ENCODE data around the gene MAP1B. TPM values are rescaled to one million over a fixed set of nuclear protein-coding genes. Genes with fewer than 3 reads are reported as not detected.

MAP1B gene
- total and polyA plus RNA-seq, 4 donors, result 0.58 to 5.0 (median 2.1) TPM

DNA sequence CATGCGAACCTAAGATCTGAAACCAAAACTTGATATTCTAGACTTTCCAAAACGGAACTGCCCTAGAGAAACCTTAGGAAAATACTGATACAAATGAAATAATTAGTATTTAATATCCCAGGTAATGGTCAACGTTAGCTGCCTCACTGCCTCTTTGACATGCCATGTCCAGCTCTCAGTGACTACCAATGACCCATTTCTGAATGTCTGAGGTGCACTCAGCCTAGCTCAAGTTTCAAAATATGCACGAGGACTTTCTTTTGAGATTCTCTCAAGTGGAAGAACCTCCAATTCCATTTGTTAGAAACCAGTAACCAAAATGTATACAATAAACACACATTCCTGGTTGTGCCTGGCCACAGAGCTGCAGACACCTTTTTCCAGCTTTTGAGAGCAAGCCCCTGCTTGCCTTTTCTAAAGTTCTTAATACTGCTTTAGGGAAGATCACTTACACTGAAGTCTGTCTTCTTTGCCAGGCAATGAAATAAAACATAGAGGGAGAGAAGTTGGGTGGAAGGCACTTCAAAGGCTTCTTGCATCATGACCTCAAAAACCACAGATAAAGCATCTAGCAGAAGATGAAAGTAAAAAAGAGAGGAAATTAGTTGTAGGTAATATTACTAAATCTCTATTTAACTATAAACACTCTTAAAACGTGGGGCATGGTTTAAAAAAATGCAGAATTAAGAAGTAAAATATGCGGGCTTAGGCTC, 124.9 kb downstream of the MAP1B start:
- Histone ChIP-seq H3K9ac (ENCODE audit: low read depth in 1 of 2, low read length in 2 of 2) (no peak overlapping the region), H3K27ac (ENCODE audit: low read depth in 1 of 2, low read length in 2 of 2) (no peak overlapping the region), H3K4me1 (ENCODE audit: control insufficient read depth in 4 of 4, insufficient read depth in 4 of 4, low read length in 3 of 4) (no peaks in the 10 kb centered on the region), H3K36me3 (ENCODE audit: control insufficient read depth in 4 of 4, insufficient read depth in 3 of 4, low read depth in 1 of 4, low read length in 3 of 4) (peaks cover 1 to 24% (median 5%) of the 10 kb centered on the region in 4 donors), H3K27me3 (ENCODE audit: control insufficient read depth in 4 of 4, insufficient read depth in 4 of 4, low read length in 3 of 4) (no peaks in the 10 kb centered on the region), H3K4me3 (ENCODE audit: low read depth in 1 of 3, low read length in 3 of 3) (no peak overlapping the region), H3K9me3 (ENCODE audit: control insufficient read depth in 4 of 4, low read length in 3 of 4) (no peaks in the 10 kb centered on the region)
- TF ChIP-seq NR2F2 (IDR thresholded peaks at IDR 0.05) (no peak), HNF4G (IDR thresholded peaks at IDR 0.05) (no peak), FOXA1 (IDR thresholded peaks at IDR 0.05) (no peak), FOXA2 (IDR thresholded peaks at IDR 0.05) (no peak), JUND (IDR thresholded peaks at IDR 0.05) (no peak), SP1 (IDR thresholded peaks at IDR 0.05) (no peak)
- 88% methylated on average over 6 of the region's 6 CpGs for WGBS
- no peak for DNase-seq (ENCODE audit: low spot score)

DNA sequence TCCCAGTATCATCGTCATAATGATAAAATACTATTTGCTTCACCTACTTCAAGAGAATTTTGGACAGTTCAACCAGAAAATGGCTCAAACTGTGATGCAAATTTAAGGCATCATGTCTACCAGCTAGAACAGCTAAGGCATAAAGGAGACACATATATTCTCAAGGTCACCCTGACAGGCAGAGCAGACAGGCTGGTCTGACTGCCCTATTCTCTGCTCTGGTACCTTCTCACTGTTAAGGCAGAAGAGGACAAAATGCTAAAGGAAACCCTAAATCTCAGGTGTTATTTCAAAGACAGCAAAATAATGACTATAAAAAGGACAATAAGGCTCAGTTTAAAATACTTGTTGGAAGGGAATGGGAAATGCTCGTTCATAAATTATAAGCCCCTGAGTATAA, 125.6 kb downstream of the MAP1B start:
- Histone ChIP-seq H3K4me3 (ENCODE audit: low read depth in 1 of 3, low read length in 3 of 3) (no peak overlapping the region), H3K27me3 (ENCODE audit: control insufficient read depth in 4 of 4, insufficient read depth in 4 of 4, low read length in 3 of 4) (no peaks in the 10 kb centered on the region), H3K27ac (ENCODE audit: low read depth in 1 of 2, low read length in 2 of 2) (no peak overlapping the region), H3K9me3 (ENCODE audit: control insufficient read depth in 4 of 4, low read length in 3 of 4) (no peaks in the 10 kb centered on the region), H3K9ac (ENCODE audit: low read depth in 1 of 2, low read length in 2 of 2) (no peak overlapping the region), H3K36me3 (ENCODE audit: control insufficient read depth in 4 of 4, insufficient read depth in 3 of 4, low read depth in 1 of 4, low read length in 3 of 4) (peaks cover 1 to 24% (median 7%) of the 10 kb centered on the region in 4 donors), H3K4me1 (ENCODE audit: control insufficient read depth in 4 of 4, insufficient read depth in 4 of 4, low read length in 3 of 4) (no peaks in the 10 kb centered on the region)
- 95% methylated on average over 2 of the region's 2 CpGs for WGBS
- no peak for DNase-seq (ENCODE audit: low spot score)
- TF ChIP-seq YY1 (IDR thresholded peaks at IDR 0.05) (no peak), HNF4G (IDR thresholded peaks at IDR 0.05) (no peak), JUND (IDR thresholded peaks at IDR 0.05) (no peak), RXRA (IDR thresholded peaks at IDR 0.05) (no peak), SP1 (IDR thresholded peaks at IDR 0.05) (no peak), RAD21 (IDR thresholded peaks at IDR 0.05) (no peak)
- TF ChIP-seq, protein P1, sequence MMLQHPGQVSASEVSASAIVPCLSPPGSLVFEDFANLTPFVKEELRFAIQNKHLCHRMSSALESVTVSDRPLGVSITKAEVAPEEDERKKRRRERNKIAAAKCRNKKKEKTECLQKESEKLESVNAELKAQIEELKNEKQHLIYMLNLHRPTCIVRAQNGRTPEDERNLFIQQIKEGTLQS (IDR thresholded peaks at IDR 0.05), result no peak

DNA sequence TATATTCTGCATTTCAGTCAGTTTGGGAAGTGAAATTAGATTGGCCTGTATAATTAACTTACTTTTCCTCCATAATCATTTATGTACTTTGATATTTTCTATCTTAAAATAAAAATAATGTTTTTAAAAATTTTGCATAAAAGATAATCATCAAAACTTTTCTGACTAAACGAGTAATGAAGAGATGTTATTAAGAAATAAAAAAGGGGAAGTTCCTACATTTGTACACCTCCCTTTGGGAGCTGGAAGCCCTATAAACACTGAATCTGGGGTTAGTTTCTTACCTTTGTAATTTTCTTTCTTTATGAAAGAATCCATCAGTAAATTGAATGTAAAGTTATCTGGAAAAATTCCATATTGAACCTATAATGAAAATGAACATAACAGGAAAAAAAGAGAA, 126.6 kb downstream of the MAP1B start:
- no peaks in the 10 kb centered on the region for H3K9me3 ChIP-seq (ENCODE audit: control insufficient read depth in 4 of 4, low read length in 3 of 4)
- no peak overlapping the region for H3K27ac ChIP-seq (ENCODE audit: low read depth in 1 of 2, low read length in 2 of 2)
- DNase-seq (ENCODE audit: low spot score), result no peak
- no peak for TF ChIP-seq GABPA (IDR thresholded peaks at IDR 0.05 in 1 of 2, conservative IDR thresholded peaks at IDR 0.05 in 1 of 2)
- WGBS, result 74% methylated on average over 1 of the region's 1 CpG
- no peaks in the 10 kb centered on the region for H3K4me1 ChIP-seq (ENCODE audit: control insufficient read depth in 4 of 4, insufficient read depth in 4 of 4, low read length in 3 of 4)
- H3K27me3 ChIP-seq (ENCODE audit: control insufficient read depth in 4 of 4, insufficient read depth in 4 of 4, low read length in 3 of 4), result no peaks in the 10 kb centered on the region
- no peak overlapping the region for H3K9ac ChIP-seq (ENCODE audit: low read depth in 1 of 2, low read length in 2 of 2)
- H3K4me3 ChIP-seq (ENCODE audit: low read depth in 1 of 3, low read length in 3 of 3), result no peak overlapping the region
- peaks cover 1 to 25% (median 7%) of the 10 kb centered on the region in 4 donors for H3K36me3 ChIP-seq (ENCODE audit: control insufficient read depth in 4 of 4, insufficient read depth in 3 of 4, low read depth in 1 of 4, low read length in 3 of 4)

DNA sequence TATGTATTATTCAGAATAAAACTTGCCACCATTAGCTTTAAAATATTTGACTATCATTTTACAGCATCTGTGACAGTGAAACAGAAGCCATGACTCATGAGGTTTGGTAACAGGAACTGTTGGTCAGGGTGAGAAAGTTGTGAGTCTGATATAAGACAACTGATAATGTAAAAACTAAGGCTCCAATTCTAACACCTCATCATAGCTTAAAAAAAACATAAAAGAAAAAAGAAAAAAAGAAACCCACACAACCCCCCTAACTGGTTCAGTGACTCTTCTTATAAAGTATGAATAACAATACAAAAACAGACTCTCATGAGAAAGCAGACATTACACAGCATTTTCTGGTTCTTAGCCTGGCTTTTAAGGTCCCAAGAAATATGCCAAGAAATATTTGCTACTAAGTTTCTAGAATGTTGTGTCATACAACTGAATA, 127.0 kb downstream of the MAP1B start:
- Histone ChIP-seq H3K27me3 (ENCODE audit: control insufficient read depth in 4 of 4, insufficient read depth in 4 of 4, low read length in 3 of 4) (no peaks in the 10 kb centered on the region), H3K27ac (ENCODE audit: low read depth in 1 of 2, low read length in 2 of 2) (no peak overlapping the region), H3K36me3 (ENCODE audit: control insufficient read depth in 4 of 4, insufficient read depth in 3 of 4, low read depth in 1 of 4, low read length in 3 of 4) (peaks cover 1 to 25% (median 7%) of the 10 kb centered on the region in 4 donors), H3K9ac (ENCODE audit: low read depth in 1 of 2, low read length in 2 of 2) (no peak overlapping the region), H3K4me3 (ENCODE audit: low read depth in 1 of 3, low read length in 3 of 3) (no peak overlapping the region), H3K9me3 (ENCODE audit: control insufficient read depth in 4 of 4, low read length in 3 of 4) (no peaks in the 10 kb centered on the region), H3K4me1 (ENCODE audit: control insufficient read depth in 4 of 4, insufficient read depth in 4 of 4, low read length in 3 of 4) (no peaks in the 10 kb centered on the region)
- TF ChIP-seq FOXA2 (IDR thresholded peaks at IDR 0.05) (no peak), HNF4A (conservative IDR thresholded peaks at IDR 0.05) (no peak), EGR1 (IDR thresholded peaks at IDR 0.05; ENCODE audit: low read depth in 2 of 2) (no peak), NR2F2 (IDR thresholded peaks at IDR 0.05) (no peak), RAD21 (IDR thresholded peaks at IDR 0.05) (no peak), JUND (IDR thresholded peaks at IDR 0.05) (no peak), YY1 (IDR thresholded peaks at IDR 0.05) (no peak), FOXA1 (IDR thresholded peaks at IDR 0.05) (no peak), SP1 (IDR thresholded peaks at IDR 0.05) (no peak), HNF4G (IDR thresholded peaks at IDR 0.05) (no peak)
- TF ChIP-seq, protein P2, sequence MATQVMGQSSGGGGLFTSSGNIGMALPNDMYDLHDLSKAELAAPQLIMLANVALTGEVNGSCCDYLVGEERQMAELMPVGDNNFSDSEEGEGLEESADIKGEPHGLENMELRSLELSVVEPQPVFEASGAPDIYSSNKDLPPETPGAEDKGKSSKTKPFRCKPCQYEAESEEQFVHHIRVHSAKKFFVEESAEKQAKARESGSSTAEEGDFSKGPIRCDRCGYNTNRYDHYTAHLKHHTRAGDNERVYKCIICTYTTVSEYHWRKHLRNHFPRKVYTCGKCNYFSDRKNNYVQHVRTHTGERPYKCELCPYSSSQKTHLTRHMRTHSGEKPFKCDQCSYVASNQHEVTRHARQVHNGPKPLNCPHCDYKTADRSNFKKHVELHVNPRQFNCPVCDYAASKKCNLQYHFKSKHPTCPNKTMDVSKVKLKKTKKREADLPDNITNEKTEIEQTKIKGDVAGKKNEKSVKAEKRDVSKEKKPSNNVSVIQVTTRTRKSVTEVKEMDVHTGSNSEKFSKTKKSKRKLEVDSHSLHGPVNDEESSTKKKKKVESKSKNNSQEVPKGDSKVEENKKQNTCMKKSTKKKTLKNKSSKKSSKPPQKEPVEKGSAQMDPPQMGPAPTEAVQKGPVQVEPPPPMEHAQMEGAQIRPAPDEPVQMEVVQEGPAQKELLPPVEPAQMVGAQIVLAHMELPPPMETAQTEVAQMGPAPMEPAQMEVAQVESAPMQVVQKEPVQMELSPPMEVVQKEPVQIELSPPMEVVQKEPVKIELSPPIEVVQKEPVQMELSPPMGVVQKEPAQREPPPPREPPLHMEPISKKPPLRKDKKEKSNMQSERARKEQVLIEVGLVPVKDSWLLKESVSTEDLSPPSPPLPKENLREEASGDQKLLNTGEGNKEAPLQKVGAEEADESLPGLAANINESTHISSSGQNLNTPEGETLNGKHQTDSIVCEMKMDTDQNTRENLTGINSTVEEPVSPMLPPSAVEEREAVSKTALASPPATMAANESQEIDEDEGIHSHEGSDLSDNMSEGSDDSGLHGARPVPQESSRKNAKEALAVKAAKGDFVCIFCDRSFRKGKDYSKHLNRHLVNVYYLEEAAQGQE (IDR thresholded peaks at IDR 0.05), result no peak
- TF ChIP-seq, protein P1 (IDR thresholded peaks at IDR 0.05), result no peak
- DNase-seq (ENCODE audit: low spot score), result no peak
